NK-92 treated with Interleukin-12 subunit alpha and Interleukin-12 subunit beta, amount 100 ng/mL, for 24 hours (cell line): ENCODE data around the gene SELENBP1.
"Not testable (repeated sequence)": the region's sequence is repeated elsewhere in the genome, so short reads cannot be mapped to it uniquely, and the experiment has no call there.

Experiments
- DNase-seq: peaks from one replicate; lab custom pipeline; 2025; lab: John Stamatoyannopoulos, UW

SELENBP1 gene

DNA sequence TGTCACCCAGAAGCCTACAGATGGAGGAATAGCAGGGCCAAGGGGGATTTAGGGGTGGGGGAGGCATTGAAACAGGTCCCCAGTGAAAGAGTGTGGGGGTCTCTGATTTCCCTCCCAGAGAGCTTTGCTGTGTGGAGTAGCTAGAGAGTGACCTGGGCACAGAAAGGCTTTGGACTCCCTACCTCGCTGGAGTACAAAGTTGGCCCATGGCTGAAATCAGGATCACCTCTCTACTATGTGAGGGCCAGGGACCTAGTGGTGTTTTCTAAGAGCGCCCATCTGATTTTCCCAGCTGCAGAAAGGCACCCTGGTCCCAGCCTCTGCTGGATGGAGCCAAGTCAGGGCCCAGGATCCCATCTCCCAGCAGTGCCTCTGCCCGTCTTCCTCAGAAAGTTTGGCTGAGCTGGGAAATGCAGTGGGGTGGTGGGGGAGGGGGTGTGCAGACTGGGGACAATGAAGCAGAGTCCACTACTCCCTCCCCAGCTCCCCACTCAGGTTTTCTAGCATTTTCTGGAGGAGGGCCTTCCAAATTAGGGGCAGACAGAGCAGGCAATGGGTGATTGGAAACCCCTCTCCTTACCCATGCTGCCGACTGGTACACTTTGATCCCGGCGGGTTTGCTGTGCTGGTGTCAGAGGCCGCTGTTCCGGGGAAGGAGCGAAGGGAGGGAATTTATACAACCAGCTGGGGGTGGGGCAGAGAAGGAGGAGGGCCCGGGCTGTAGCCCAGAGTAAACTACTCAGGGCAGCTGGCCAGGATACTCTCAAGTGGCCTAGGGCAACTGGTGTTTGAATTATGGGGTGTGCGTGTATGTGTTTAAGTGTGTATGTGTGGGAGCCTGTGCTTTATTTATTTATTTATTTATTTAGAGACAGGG lies at the start of gene SELENBP1:
TSS of gene SELENBP1 (minus strand) at position 648 of the 877 bp plus-strand sequence. CDS start at position 584, 64 bp downstream.
- no peak for DNase-seq

- no peak for DNase-seq
These were observed 47.3 kb upstream of the SELENBP1 start for GRCh38 chr1:151419819-151420218.

GRCh38 chr1:151418081-151418480 lies 45.6 kb upstream of the SELENBP1 start:
- DNase-seq: no peak

DNA sequence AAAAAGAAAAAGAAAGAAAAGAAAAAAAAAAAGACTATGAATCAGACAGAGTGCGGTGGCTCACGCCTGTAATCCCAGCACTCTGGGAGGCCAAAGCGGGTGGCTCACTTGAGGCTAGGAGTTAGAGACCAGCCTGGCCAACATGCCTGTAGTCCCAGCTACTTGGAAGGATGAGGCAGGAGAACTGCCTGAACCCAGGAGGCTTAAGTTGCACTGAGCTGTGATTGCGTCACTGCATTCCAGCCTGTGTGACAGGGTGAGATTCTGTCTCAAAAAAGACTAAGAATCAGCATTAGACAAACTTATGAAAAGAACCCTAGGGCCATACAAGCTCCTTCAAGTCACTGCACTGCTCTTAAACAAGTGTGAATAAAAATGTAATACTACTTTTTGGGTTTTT lies 43.7 kb upstream of the SELENBP1 start:
- DNase-seq: no peak

- DNase-seq: no peak
These were observed 39.4 kb upstream of the SELENBP1 start for GRCh38 chr1:151411884-151412283.

- DNase-seq: no peak
These were observed 36.4 kb upstream of the SELENBP1 start for GRCh38 chr1:151408891-151409290.

GRCh38 chr1:151407304-151407703 lies 34.8 kb upstream of the SELENBP1 start:
- no peak for DNase-seq

- no peak for DNase-seq
These were observed 33.7 kb upstream of the SELENBP1 start for GRCh38 chr1:151406176-151406575.

DNA sequence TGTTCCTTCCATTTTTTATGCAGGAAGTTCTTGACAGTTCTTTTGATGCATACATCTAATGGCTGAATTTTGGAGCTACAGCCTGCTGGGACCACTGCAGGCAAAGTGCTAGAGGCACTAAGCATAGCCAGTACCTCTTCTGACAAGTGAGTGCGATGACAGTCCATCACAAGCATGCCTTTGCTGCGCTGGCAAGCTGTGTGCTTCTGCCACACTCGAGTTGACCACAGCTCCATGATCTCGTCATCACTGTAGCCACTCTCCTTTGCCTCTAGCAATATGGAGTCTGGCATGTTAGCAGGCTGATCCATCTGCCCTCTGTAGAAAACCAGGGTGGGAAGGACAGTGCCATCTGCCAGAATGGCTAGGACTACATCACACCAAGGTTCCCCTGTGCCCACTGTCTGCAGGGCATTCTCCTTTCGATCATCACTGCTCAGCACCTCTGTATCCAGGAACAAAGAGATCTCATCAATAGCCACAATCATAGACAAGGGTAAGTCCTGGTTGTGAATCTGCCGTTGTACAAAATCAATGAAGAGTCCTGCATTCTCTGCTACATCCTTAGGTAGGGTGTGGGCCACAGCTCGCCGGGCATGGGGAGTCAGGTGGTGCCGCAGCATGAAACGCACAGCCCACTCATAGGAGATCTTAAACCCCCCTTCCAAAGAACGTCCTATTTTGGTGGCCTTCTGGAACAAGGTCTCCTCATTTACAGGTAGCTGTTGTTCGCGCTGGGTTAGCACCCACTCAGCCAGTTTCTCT lies 32.9 kb upstream of the SELENBP1 start:
- no peak for DNase-seq

DNA sequence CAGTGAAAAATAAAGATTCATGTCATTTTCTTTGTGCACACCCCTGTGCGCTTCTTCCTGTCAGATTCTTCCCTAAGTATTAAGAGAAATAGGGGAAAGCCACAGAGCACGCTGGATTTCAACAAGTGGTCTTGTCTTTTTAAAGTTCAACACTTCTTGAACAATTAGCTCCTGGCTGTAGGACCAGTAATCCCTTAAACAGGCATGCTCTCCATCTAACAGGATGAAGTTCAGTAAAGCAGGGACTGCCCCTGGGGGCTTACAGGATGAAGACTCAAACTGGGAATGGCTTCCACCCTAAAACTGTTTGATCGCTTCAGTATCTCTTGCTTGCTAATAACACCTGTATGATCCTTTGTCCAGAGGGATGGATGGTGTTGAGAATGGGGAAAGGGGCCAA lies 31.1 kb upstream of the SELENBP1 start:
- no peak for DNase-seq

GRCh38 chr1:151402764-151403163 lies 30.3 kb upstream of the SELENBP1 start:
- no peak for DNase-seq

DNA sequence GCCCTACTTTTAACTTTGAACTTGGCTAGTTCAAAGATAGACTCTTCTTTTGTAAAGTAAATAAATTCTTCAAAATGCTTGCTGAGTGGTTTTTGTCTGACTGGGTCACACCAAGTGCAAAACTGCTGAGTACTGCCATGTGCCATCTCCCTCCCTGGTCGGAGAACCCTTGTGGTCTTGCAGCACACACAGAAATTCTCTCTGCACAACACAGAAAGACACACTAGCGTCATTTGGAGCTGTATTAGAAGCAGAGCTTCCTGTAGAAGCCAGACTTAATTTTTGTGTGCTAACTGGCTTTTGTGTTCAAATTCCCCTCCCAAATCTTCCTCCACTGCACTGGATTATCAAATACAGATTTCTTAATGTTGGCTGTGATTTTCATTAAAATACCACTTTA lies 29.4 kb upstream of the SELENBP1 start:
- DNase-seq: no peak

GRCh38 chr1:151401125-151401788 lies 28.8 kb upstream of the SELENBP1 start:
- no peak for DNase-seq

- DNase-seq: peak; percentile 69
These were observed 27.0 kb upstream of the SELENBP1 start, which contains the start of gene PSMB4 for GRCh38 chr1:151399324-151400171. PSMB4 (plus strand) TSS chr1:151399573; CDS start chr1:151399588, 15 bp downstream.

GRCh38 chr1:151396265-151396664 lies 23.8 kb upstream of the SELENBP1 start:
- DNase-seq: not testable (repeated sequence)

DNA sequence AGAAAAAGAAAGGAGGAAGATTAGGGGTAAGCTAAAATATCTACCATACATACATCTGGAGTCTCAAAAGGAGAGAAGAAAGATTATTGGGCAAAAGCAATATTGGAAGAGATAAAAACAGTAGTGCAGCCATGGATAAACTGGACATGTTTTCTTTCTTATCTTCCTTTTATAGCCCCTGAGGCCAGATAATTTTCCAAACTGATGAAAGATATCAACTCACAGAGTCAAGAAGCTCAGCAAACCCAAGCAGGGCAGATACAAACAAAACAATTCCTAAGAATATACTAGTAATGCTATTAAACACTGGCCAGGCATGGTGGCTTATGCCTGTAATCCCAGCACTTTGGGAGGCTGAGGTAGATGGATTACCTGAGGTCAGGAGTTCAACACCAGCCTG lies 21.1 kb upstream of the SELENBP1 start:
- no peak for DNase-seq

DNA sequence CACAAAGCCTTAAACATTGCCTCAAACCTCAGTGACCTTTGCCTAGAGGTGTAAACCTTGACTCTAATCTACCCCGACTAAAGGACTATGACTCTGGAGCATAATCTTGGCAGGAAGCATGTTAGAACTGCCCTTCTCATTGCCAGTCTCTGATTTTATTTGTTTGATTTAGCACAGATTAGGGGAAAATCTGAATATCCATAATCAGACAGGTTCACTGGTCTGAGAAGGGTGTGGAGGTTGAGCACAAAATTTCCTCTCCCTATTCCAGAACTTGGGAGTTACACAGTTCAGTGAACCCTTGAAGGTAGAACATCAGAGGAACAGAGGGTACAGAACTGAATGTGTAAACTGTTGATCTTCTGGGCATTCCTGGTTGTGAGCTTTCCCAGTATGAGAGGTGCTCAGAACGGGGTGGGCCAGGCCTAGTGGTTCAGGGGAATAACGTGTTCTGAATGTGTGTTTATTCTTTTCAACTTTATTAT lies 18.6 kb upstream of the SELENBP1 start:
- no peak for DNase-seq

DNA sequence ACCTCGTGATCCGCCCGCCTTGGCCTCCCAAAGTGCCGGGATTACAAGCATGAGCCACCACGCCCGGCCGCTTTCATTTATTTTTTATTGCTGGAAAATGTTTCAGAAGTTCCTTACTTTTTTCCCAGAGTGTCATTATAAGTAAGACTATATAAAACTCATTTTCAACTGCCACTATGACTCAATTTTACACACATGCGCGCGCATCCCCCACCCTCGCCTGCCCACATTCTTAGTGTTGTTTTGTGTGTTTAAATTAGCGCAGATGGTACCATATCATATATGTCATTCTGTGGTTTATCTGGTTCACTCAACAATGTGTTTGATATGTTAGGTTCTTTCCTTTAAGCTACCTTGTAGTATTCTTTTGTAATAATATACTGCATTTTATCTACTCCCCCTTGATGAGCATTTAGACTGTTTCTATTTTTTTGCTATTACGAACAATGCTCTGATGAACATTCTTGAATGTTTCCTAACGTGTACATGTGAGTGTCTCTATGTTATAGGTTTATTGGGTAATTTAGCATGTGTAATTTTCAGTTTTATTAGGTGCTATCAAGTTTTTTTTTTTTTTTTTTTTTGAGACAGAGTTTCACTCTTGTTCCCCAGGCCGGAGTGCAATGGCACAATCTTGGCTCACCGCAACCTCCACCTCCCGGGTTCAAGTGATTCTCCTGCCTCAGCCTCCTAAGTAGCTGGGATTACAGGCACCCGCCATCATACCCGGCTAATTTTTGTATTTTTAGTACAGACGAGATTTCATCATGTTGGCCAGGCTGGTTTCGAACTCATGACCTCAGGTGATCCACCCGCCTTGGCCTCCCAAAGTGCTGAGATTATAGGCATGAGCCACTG lies 17.9 kb upstream of the SELENBP1 start:
- not testable (repeated sequence) for DNase-seq

GRCh38 chr1:151386002-151386401 lies 13.5 kb upstream of the SELENBP1 start:
- DNase-seq: no peak

DNA sequence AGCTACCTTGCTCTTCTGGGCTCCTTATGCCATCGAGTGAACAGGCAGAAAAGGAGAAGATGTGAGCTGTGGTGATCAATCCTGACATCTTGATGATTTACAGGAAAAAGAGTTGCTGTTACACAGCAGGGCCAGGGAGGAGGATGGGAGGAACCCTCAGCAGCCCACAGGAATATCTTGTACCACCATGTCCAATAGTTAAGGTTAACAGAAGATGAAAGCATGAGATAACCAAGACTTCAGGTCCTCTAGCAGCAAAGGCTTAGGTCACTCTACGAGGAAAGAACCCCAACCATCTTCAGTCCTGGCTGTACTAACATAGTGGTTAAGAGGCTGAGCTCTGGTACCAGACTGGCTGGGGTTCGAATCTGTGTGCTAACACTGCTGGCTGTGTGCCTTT lies 12.1 kb upstream of the SELENBP1 start:
- no peak for DNase-seq
